Endothelial cell of umbilical vein (primary cell): ENCODE measurements around the gene ALOXE3. TPM values are rescaled to one million over a fixed set of nuclear protein-coding genes. Genes with fewer than 3 reads are reported as not detected.

Experiments used
- BruUV-seq: library from RNA; stranded (reverse); fragments of 400-500 nt; replicated peaks from 2 replicates; lab custom pipeline; 2021; lab: Mats Ljungman, UMichigan
- CTCF ChIA-PET: fragments of 300-600, 350-600 bp; sonication (Branson Sonifier 250); formaldehyde crosslinking; loops from one replicate; lab custom pipeline; 2021; ENCODE audit warnings: antibody characterized with exemption, inconsistent platforms; lab: Charles Lee
- POLR2A ChIA-PET: fragments of 300-600, 350-600 bp; sonication (Branson Sonifier 250); formaldehyde crosslinking; loops from one replicate; lab custom pipeline; 2021; ENCODE audit warnings: antibody characterized with exemption, inconsistent platforms; lab: Charles Lee
- DNase-seq: peaks from one replicate; pipeline ENCODE4 v3.0.0-alpha.2; 2011; ENCODE audit warnings: low read depth, low spot score
- FAIRE-seq: peaks from 2 replicates; lab custom pipeline; 2011; peaks lifted over from hg19 to GRCh38; lab: Jason Lieb, UNC
- H2AFZ ChIP-seq: 2 replicates; pipeline ENCODE4 v1.6.0; 2012; ENCODE audit warnings: low read depth, low read length, control low read depth, inconsistent platforms
- H3K27ac ChIP-seq: 2 replicates; pipeline ENCODE4 v1.5.1; 2011; ENCODE audit warnings: low read depth, mild to moderate bottlenecking, control low read depth, low read length, moderate library complexity; ENCODE audit not compliant: insufficient read depth
- H3K27me3 ChIP-seq, 2 experiments: 2 replicates each; pipeline versions ENCODE4 v1.6.0 to v1.6.1; 2011; ENCODE audit warnings: low read length in 2 of 2, mixed read lengths in 1 of 2; ENCODE audit not compliant: control insufficient read depth in 2 of 2, insufficient read depth in 2 of 2
- H3K36me3 ChIP-seq, 2 experiments: 2 replicates in 1 of 2; 3 replicates in 1 of 2; pipeline ENCODE4 v1.5.1; 2011; ENCODE audit warnings: low read length in 2 of 2, mild to moderate bottlenecking in 1 of 2, moderate library complexity in 1 of 2; ENCODE audit not compliant: control insufficient read depth in 2 of 2, insufficient read depth in 2 of 2; ENCODE audit errors: extremely low read depth in 1 of 2
- H3K4me1 ChIP-seq: 3 replicates; pipeline ENCODE4 v1.5.1; 2011; ENCODE audit warnings: mild to moderate bottlenecking, low read length; ENCODE audit not compliant: control insufficient read depth, insufficient read depth; ENCODE audit errors: extremely low read depth
- H3K4me2 ChIP-seq: 2 replicates; pipeline ENCODE4 v1.6.1; 2011; ENCODE audit warnings: low read length, control low read depth, mixed read lengths; ENCODE audit not compliant: insufficient read depth
- H3K4me3 ChIP-seq, 3 experiments: fragments of 200-600 bp in 1 of 3; sonication (generic), shearing (Covaris generic) in 1 of 3; replicated peaks in 1 of 3; 2 replicates each; pipeline ENCODE4 v1.5.1; 2011 to 2016; ENCODE audit warnings: control low read depth in 3 of 3, low read length in 3 of 3, mild to moderate bottlenecking in 2 of 3, inconsistent platforms in 1 of 3, low read depth in 1 of 3, moderate library complexity in 1 of 3; ENCODE audit not compliant: insufficient read depth in 1 of 3
- H3K79me2 ChIP-seq: 2 replicates; pipeline ENCODE4 v1.6.0; 2012; ENCODE audit warnings: low read length, inconsistent platforms; ENCODE audit not compliant: control insufficient read depth, insufficient read depth
- H3K9ac ChIP-seq: replicated peaks from 2 replicates; pipeline ENCODE3; 2011; ENCODE audit warnings: low read length, control low read depth; ENCODE audit not compliant: insufficient read depth; ENCODE audit errors: extremely low read depth
- H3K9me1 ChIP-seq: replicated peaks from 3 replicates; pipeline ENCODE4 v1.6.0; 2011; ENCODE audit warnings: mild to moderate bottlenecking, low read length; ENCODE audit not compliant: control insufficient read depth, insufficient read depth; ENCODE audit errors: extremely low read depth
- H3K9me3 ChIP-seq: replicated peaks from 2 replicates; pipeline ENCODE4 v1.5.1; 2012; ENCODE audit warnings: low read length, inconsistent platforms; ENCODE audit not compliant: control insufficient read depth, insufficient read depth
- H4K20me1 ChIP-seq: replicated peaks from 2 replicates; pipeline ENCODE3; 2011; ENCODE audit warnings: mild to moderate bottlenecking, low read length; ENCODE audit not compliant: control insufficient read depth, insufficient read depth; ENCODE audit errors: extremely low read depth
- EZH2 ChIP-seq: IDR thresholded peaks from 2 replicates; pipeline ENCODE4 v1.6.1; 2012; ENCODE audit warnings: borderline replicate concordance, low read depth, mild to moderate bottlenecking, moderate library complexity, low read length, inconsistent platforms; ENCODE audit not compliant: severe bottlenecking
- FOS ChIP-seq: IDR thresholded peaks from 2 replicates; pipeline ENCODE4 v1.6.1; 2011; ENCODE audit warnings: mild to moderate bottlenecking, low read length, moderate library complexity, borderline replicate concordance; ENCODE audit not compliant: insufficient read depth
- GATA2 ChIP-seq: IDR thresholded peaks from 2 replicates; pipeline ENCODE4 v1.7.0; 2011; ENCODE audit warnings: low read depth, mild to moderate bottlenecking, moderate library complexity, mixed read lengths, low read length; ENCODE audit not compliant: insufficient read length, insufficient read depth
- JUN ChIP-seq: IDR thresholded peaks from 2 replicates; pipeline ENCODE4 v1.6.1; 2011; ENCODE audit warnings: borderline replicate concordance, low read depth; ENCODE audit not compliant: insufficient read length, insufficient read depth
- MYC ChIP-seq: IDR thresholded peaks from one replicate; pipeline ENCODE4 v1.6.1; 2011; ENCODE audit warnings: mild to moderate bottlenecking, low read depth, low read length
- POLR2A ChIP-seq: IDR thresholded peaks from 2 replicates; pipeline ENCODE4 v1.6.1; 2012; ENCODE audit warnings: low read depth, mild to moderate bottlenecking, control low read depth, low read length
- POLR2AphosphoS5 ChIP-seq: IDR thresholded peaks from 2 replicates; pipeline ENCODE4 v1.6.1; 2012; ENCODE audit warnings: low read depth, mild to moderate bottlenecking, control low read depth, low read length, moderate library complexity; ENCODE audit not compliant: insufficient read depth
- dilution Hi-C: fragments of 300-500 bp; cut with MboI; formaldehyde crosslinking; loops from one replicate; pipeline ENCODE4 v1.15.0; 2019; ENCODE audit warnings: low sequenced_read_pairs; ENCODE audit not compliant: extremely low pct_ligation_motif_present
- intact Hi-C: fragments of 100-400 bp; cut with micrococcal nuclease; formaldehyde crosslinking; loops from one replicate; pipeline ENCODE4 v1.10.0; 2022
- polyA plus RNA-seq, 4 experiments: library from polyadenylated mRNA; depleted of rRNA in 3 of 4; stranded (reverse) in 3 of 4; unstranded in 1 of 4; fragments of >200 nt; gene quantifications; 2 replicates each; pipeline versions ENCODE4 v1.2.1 to v1.2.3, GENCODE V29; 2011 to 2012; ENCODE audit warnings: missing spikeins in 1 of 4
- total RNA-seq: library from RNA; stranded (reverse); gene quantifications from 2 replicates; pipeline ENCODE4 v1.2.3, GENCODE V29; 2021
- TF ChIP-seq, protein P1 (sequence below), 2 donors: IDR thresholded peaks; 1 replicate in 1 of 2; 2 replicates in 1 of 2; pipeline ENCODE4 v1.5.1; 2011; ENCODE audit warnings: low read length in 2 of 2, mild to moderate bottlenecking in 2 of 2, moderate library complexity in 2 of 2, control low read depth in 1 of 2, inconsistent platforms in 1 of 2, low read depth in 1 of 2; ENCODE audit not compliant: insufficient read depth in 1 of 2; ENCODE audit errors: extremely low read depth in 1 of 2
- TF ChIP-seq, protein P2 (sequence below): IDR thresholded peaks from 2 replicates; pipeline ENCODE4 v1.6.1; 2011; ENCODE audit not compliant: insufficient read depth, insufficient read length

Gene ALOXE3
- total and polyA plus RNA-seq, 2 donors (not counting 3 experiments of a cell fraction or from before 2014, with no cell fraction given): 0.01 TPM; not detected in 1

DNA sequence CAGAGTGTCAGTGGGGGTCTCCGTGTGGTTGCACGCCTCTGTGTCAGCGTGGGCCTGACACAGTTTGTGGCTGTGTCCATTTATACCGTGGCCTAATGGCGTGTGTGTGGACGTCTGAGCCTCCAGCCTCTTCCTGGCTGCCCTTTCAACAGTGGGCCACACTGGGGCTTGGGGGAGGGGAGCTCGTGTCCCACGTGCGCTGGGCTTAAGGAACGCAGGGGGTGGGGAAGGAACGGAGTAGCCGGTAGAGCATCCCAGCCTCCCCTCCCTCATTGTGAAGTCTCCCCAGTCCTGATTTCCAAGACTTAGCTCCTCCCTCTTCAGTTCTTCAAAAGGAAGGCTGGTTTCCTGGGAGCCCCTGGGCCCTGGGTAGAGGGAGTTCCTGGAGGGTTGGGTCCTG, 15.1 kb upstream of the ALOXE3 start:
- no peak for DNase-seq
- dilution Hi-C loops: no loop called here
- Histone ChIP-seq H3K27me3 (no peaks in the 10 kb centered on the region), H2AFZ (no peak overlapping the region), H4K20me1 (no peaks in the 10 kb centered on the region), H3K9me1 (no peaks in the 10 kb centered on the region), H3K9ac (no peak overlapping the region), H3K4me3 (no peak overlapping the region), H3K79me2 (no peaks in the 10 kb centered on the region), H3K4me2 (no peak overlapping the region), H3K36me3 (no peaks in the 10 kb centered on the region), H3K4me1 (peaks cover 9% of the 10 kb centered on the region), H3K9me3 (no peaks in the 10 kb centered on the region), H3K27ac (no peak overlapping the region)
- no peak for FAIRE-seq
- no TSS peak for BruUV-seq
- CTCF ChIA-PET: no interaction called here
- POLR2A ChIA-PET: interaction anchor here (0.7 kb wide), 1 partner anchor 40 kb away, joined by 4 read pairs; no protein-coding TSS in a partner anchor
- TF ChIP-seq GATA2 (no peak), EZH2 (no peak), POLR2AphosphoS5 (no peak), POLR2A (no peak), MYC (no peak), FOS (no peak), JUN (no peak)
- TF ChIP-seq, protein P1, sequence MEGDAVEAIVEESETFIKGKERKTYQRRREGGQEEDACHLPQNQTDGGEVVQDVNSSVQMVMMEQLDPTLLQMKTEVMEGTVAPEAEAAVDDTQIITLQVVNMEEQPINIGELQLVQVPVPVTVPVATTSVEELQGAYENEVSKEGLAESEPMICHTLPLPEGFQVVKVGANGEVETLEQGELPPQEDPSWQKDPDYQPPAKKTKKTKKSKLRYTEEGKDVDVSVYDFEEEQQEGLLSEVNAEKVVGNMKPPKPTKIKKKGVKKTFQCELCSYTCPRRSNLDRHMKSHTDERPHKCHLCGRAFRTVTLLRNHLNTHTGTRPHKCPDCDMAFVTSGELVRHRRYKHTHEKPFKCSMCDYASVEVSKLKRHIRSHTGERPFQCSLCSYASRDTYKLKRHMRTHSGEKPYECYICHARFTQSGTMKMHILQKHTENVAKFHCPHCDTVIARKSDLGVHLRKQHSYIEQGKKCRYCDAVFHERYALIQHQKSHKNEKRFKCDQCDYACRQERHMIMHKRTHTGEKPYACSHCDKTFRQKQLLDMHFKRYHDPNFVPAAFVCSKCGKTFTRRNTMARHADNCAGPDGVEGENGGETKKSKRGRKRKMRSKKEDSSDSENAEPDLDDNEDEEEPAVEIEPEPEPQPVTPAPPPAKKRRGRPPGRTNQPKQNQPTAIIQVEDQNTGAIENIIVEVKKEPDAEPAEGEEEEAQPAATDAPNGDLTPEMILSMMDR (IDR thresholded peaks at IDR 0.05; ENCODE audit: extremely low read depth in 1 of 2, insufficient read depth in 1 of 2, low read depth in 1 of 2, low read length in 2 of 2): no peak
- TF ChIP-seq, protein P2, sequence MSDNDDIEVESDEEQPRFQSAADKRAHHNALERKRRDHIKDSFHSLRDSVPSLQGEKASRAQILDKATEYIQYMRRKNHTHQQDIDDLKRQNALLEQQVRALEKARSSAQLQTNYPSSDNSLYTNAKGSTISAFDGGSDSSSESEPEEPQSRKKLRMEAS: no peak
- intact Hi-C loops: no loop called here
